GM19043 (cell line): ENCODE results near the gene INSIG1.

Experiments used
- ATAC-seq: cut with Tn5 transposase; IDR thresholded peaks from one replicate; pipeline ENCODE4 v1.9.1; 2021; ENCODE audit warnings: low read depth; ENCODE audit not compliant: unreplicated experiment

Gene INSIG1

GRCh38 chr7:155265144-155265543 lies 32.5 kb upstream of the INSIG1 start:
- ATAC-seq, result no peak

GRCh38 chr7:155265961-155266360 lies 31.7 kb upstream of the INSIG1 start:
- no peak for ATAC-seq

GRCh38 chr7:155266440-155266839 lies 31.2 kb upstream of the INSIG1 start:
- ATAC-seq, result no peak

GRCh38 chr7:155267023-155267422 lies 30.7 kb upstream of the INSIG1 start:
- no peak for ATAC-seq

- no peak for ATAC-seq
Observed at GRCh38 chr7:155267436-155267835, 30.2 kb upstream of the INSIG1 start.

GRCh38 chr7:155268211-155268610 lies 29.5 kb upstream of the INSIG1 start:
- no peak for ATAC-seq

- no peak for ATAC-seq
Observed at GRCh38 chr7:155268921-155269650, 28.6 kb upstream of the INSIG1 start.

- no peak for ATAC-seq
Observed at GRCh38 chr7:155269766-155270585, 27.7 kb upstream of the INSIG1 start.

- ATAC-seq, result no peak
Observed at GRCh38 chr7:155270861-155271260, 26.8 kb upstream of the INSIG1 start.

- ATAC-seq, result no peak
Observed at GRCh38 chr7:155274633-155275355, 22.9 kb upstream of the INSIG1 start.

- no peak for ATAC-seq
Observed at GRCh38 chr7:155276042-155276799, 21.5 kb upstream of the INSIG1 start.

GRCh38 chr7:155276800-155277375 lies 20.8 kb upstream of the INSIG1 start:
- ATAC-seq, result no peak

GRCh38 chr7:155277385-155277994 lies 20.2 kb upstream of the INSIG1 start:
- ATAC-seq, result no peak

GRCh38 chr7:155278921-155279320 lies 18.8 kb upstream of the INSIG1 start:
- ATAC-seq, result no peak

GRCh38 chr7:155279787-155280445 lies 17.8 kb upstream of the INSIG1 start:
- ATAC-seq, result no peak

- ATAC-seq, result no peak
Observed at GRCh38 chr7:155280446-155281397, 17.0 kb upstream of the INSIG1 start.

GRCh38 chr7:155281398-155281969 lies 16.2 kb upstream of the INSIG1 start:
- no peak for ATAC-seq

- ATAC-seq, result no peak
Observed at GRCh38 chr7:155282671-155283070, 15.0 kb upstream of the INSIG1 start.
